Mesodermal cell (in vitro differentiated cells): ENCODE data around the gene GRPEL2.
A peak's percentile ranks its signal among the peaks of the same experiment; 100 is the strongest.
"Not testable (repeated sequence)": the region's sequence is repeated elsewhere in the genome, so short reads cannot be mapped to it uniquely, and the experiment has no call there.

Experiments used
- H3K27ac ChIP-seq: 2 replicates; pipeline ENCODE4 v1.7.0; 2013; ENCODE audit warnings: mild to moderate bottlenecking, low read depth, low read length, moderate library complexity; ENCODE audit not compliant: severe bottlenecking
- H3K36me3 ChIP-seq: 2 replicates; pipeline ENCODE4 v1.7.1; 2013; ENCODE audit warnings: mild to moderate bottlenecking, low read length, moderate library complexity; ENCODE audit not compliant: control insufficient read depth, insufficient read depth
- H3K4me1 ChIP-seq: one replicate; pipeline ENCODE4 v1.7.1; 2013; ENCODE audit warnings: mild to moderate bottlenecking, low read length; ENCODE audit not compliant: insufficient read depth, control insufficient read depth, poor library complexity, severe bottlenecking
- H3K4me3 ChIP-seq: 2 replicates; pipeline ENCODE4 v1.7.0; 2013; ENCODE audit warnings: low read length, control low read depth, mild to moderate bottlenecking; ENCODE audit not compliant: insufficient read depth, poor library complexity, severe bottlenecking; ENCODE audit errors: extremely low read depth
- H3K9me3 ChIP-seq: 2 replicates; pipeline ENCODE4 v1.7.1; 2013; ENCODE audit warnings: mild to moderate bottlenecking, low read length, moderate library complexity; ENCODE audit not compliant: control insufficient read depth
- WGBS, 2 experiments: methylation state at CpG; one replicate each; pipeline ENCODE4 v1.1.5; 2013; ENCODE audit warnings: missing lambda C conversion rate in 2 of 2; ENCODE audit not compliant: insufficient coverage in 2 of 2; 5-methylcytosine and 5-hydroxymethylcytosine counted together

GRPEL2 gene

GRCh38 chr5:149386166-149386565, 40.9 kb downstream of the GRPEL2 start:
- WGBS, 2 experiments: 76 to 85% methylated on average over 3 to 4 of the region's 5 CpGs
- H3K36me3 ChIP-seq: no peaks in the 10 kb centered on the region
- H3K27ac ChIP-seq: peak overlapping the region; percentile 91
- no peak overlapping the region for H3K4me3 ChIP-seq
- peaks cover 5% of the 10 kb centered on the region for H3K9me3 ChIP-seq
- H3K4me1 ChIP-seq: peaks cover 58% of the 10 kb centered on the region

GRCh38 chr5:149387081-149387631, 41.9 kb downstream of the GRPEL2 start:
- peaks cover 48% of the 10 kb centered on the region for H3K4me1 ChIP-seq

GRCh38 chr5:149387982-149388381, 42.7 kb downstream of the GRPEL2 start:
- WGBS, 2 experiments: 100% methylated on average over 1 of the region's 1 CpG
- no peak overlapping the region for H3K4me3 ChIP-seq
- peak overlapping the region; percentile 53 for H3K27ac ChIP-seq
- peaks cover 5% of the 10 kb centered on the region for H3K9me3 ChIP-seq
- peaks cover 40% of the 10 kb centered on the region for H3K4me1 ChIP-seq
- no peaks in the 10 kb centered on the region for H3K36me3 ChIP-seq

More at GRCh38 chr5:149387081-149387631, 41.9 kb downstream of the GRPEL2 start:
- Histone ChIP-seq H3K36me3 (no peaks in the 10 kb centered on the region), H3K9me3 (peaks cover 5% of the 10 kb centered on the region), H3K27ac (no peak overlapping the region), H3K4me3 (no peak overlapping the region)
- 89 to 92% methylated on average over 9 of the region's 9 CpGs for WGBS, 2 experiments

- WGBS, 2 experiments: 90 to 97% methylated on average over 4 to 6 of the region's 7 CpGs
Measured at GRCh38 chr5:149388498-149389190, 43.3 kb downstream of the GRPEL2 start.

GRCh38 chr5:149389552-149390495, 44.5 kb downstream of the GRPEL2 start:
- Histone ChIP-seq H3K9me3 (peaks cover 5% of the 10 kb centered on the region), H3K4me3 (no peak overlapping the region), H3K4me1 (peaks cover 31% of the 10 kb centered on the region), H3K27ac (no peak overlapping the region), H3K36me3 (no peaks in the 10 kb centered on the region)
- WGBS, 2 experiments: 96 to 100% methylated on average over 6 to 7 of the region's 11 CpGs

More at GRCh38 chr5:149388498-149389190, 43.3 kb downstream of the GRPEL2 start:
- peaks cover 5% of the 10 kb centered on the region for H3K9me3 ChIP-seq
- no peaks in the 10 kb centered on the region for H3K36me3 ChIP-seq
- H3K4me1 ChIP-seq: peaks cover 33% of the 10 kb centered on the region
- H3K27ac ChIP-seq: peak overlapping the region; percentile 53
- no peak overlapping the region for H3K4me3 ChIP-seq

GRCh38 chr5:149391076-149391475, 45.8 kb downstream of the GRPEL2 start:
- not testable (repeated sequence) for H3K27ac ChIP-seq, H3K36me3 ChIP-seq, H3K9me3 ChIP-seq, H3K4me3 ChIP-seq
- WGBS, 2 experiments: 89 to 92% methylated on average over 5 to 6 of the region's 6 CpGs
- peaks cover 23% of the 10 kb centered on the region for H3K4me1 ChIP-seq

- H3K4me1 ChIP-seq: peaks cover 20% of the 10 kb centered on the region
- no peak overlapping the region for H3K4me3 ChIP-seq
- no peak overlapping the region for H3K27ac ChIP-seq
- no peaks in the 10 kb centered on the region for H3K36me3 ChIP-seq
- H3K9me3 ChIP-seq: peaks cover 5% of the 10 kb centered on the region
- WGBS, 2 experiments: 86 to 87% methylated on average over 6 of the region's 6 CpGs
Measured at GRCh38 chr5:149391524-149391923, 46.2 kb downstream of the GRPEL2 start.

GRCh38 chr5:149392718-149393117, 47.4 kb downstream of the GRPEL2 start:
- peaks cover 16% of the 10 kb centered on the region for H3K4me1 ChIP-seq
- 88 to 90% methylated on average over 13 to 15 of the region's 19 CpGs for WGBS, 2 experiments
- H3K27ac ChIP-seq: no peak overlapping the region
- no peaks in the 10 kb centered on the region for H3K36me3 ChIP-seq
- H3K4me3 ChIP-seq: no peak overlapping the region
- peaks cover 5% of the 10 kb centered on the region for H3K9me3 ChIP-seq

- not testable (repeated sequence) for H3K27ac ChIP-seq, H3K36me3 ChIP-seq, H3K4me1 ChIP-seq, H3K4me3 ChIP-seq, H3K9me3 ChIP-seq
Measured at GRCh38 chr5:149394996-149395395, 49.7 kb downstream of the GRPEL2 start.

GRCh38 chr5:149397530-149397929, 52.2 kb downstream of the GRPEL2 start:
- WGBS, 2 experiments: 89 to 98% methylated on average over 4 of the region's 6 CpGs
- Histone ChIP-seq H3K4me1 (peaks cover 22% of the 10 kb centered on the region), H3K4me3 (no peak overlapping the region), H3K9me3 (no peaks in the 10 kb centered on the region), H3K36me3 (no peaks in the 10 kb centered on the region), H3K27ac (peak overlapping the region; percentile 32)
